Measurements from ENCODE around the gene KRT78. TPM values are rescaled to one million over a fixed set of nuclear protein-coding genes. Genes with fewer than 3 reads are reported as not detected.

Gene KRT78
- polyA plus RNA-seq, 2 of the 4 experiments (the other 2 are of a cell fraction), result 0.09 to 0.12 TPM

DNA sequence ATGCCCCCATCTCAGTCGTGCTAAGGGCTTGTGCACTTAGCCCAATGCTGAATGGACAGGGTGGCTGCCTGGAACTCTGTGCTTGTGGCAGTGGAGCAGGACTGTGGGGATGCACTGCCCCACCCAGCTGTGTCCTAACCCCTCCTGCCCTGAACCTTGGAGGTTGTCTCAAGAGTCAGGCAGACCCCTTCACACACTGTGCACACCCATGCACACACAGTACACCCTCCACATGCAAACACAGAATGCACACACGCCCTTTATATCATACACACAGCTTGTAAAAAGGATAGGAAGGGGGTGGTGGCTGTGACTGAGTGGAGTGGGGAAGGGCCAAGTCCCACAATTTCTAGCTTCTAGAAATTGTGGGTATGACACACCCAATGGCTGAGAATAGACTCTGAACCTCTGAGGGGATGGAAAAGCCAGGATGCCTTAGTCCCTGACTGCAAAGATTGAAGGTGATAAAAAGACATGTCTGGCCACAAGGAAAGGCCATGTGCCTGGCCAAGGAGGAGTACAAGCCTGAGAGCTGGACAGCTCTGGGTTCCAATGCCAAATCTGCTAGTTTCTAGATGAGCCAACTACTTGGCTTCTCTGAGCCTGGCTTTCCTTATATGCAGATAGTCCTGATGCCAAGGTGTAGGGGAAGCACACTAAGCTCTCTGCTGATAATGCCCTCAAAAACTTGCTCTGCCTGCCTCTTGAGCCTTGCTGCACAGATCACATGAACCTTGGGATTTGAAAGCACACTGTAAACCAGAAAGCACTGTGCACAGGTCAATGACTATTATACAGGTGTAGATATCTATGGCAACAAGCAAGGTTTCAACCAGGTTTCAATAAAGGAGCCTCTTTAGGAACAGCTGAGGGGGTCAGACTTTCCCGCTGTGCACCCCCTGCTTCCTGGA lies 47.7 kb upstream of the KRT78 start (continued):
- no peak for TF ChIP-seq PHF8 (IDR thresholded peaks at IDR 0.05; ENCODE audit: borderline replicate concordance, low read depth)
- no peak for TF ChIP-seq RFX5 (IDR thresholded peaks at IDR 0.05)
- TF ChIP-seq POLR2AphosphoS2 (conservative IDR thresholded peaks at IDR 0.05; ENCODE audit: low read length), result peak; percentile 99
- no peak for TF ChIP-seq RCOR1 (IDR thresholded peaks at IDR 0.05; ENCODE audit: low read depth, low read length)
- TF ChIP-seq CEBPB (IDR thresholded peaks at IDR 0.05), result no peak
- peak; percentile 23; the same call in 1 of the 2 replicates for TF ChIP-seq GATA3 (IDR thresholded peaks at IDR 0.05; ENCODE audit: borderline replicate concordance)
- TF ChIP-seq NPAS2 (CRISPR knock-in tag; IDR thresholded peaks at IDR 0.05; ENCODE audit: borderline replicate concordance), result no peak
- TF ChIP-seq MAZ (IDR thresholded peaks at IDR 0.05; ENCODE audit: borderline replicate concordance, low read depth, low read length), result no peak
- TF ChIP-seq TFCP2L1 (CRISPR knock-in tag; IDR thresholded peaks at IDR 0.05), result peak; percentile 15; the same call in 1 of the 2 replicates
- TF ChIP-seq, protein P1, sequence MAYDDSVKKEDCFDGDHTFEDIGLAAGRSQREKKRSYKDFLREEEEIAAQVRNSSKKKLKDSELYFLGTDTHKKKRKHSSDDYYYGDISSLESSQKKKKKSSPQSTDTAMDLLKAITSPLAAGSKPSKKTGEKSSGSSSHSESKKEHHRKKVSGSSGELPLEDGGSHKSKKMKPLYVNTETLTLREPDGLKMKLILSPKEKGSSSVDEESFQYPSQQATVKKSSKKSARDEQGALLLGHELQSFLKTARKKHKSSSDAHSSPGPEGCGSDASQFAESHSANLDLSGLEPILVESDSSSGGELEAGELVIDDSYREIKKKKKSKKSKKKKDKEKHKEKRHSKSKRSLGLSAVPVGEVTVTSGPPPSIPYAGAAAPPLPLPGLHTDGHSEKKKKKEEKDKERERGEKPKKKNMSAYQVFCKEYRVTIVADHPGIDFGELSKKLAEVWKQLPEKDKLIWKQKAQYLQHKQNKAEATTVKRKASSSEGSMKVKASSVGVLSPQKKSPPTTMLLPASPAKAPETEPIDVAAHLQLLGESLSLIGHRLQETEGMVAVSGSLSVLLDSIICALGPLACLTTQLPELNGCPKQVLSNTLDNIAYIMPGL (CRISPR knock-in tag; IDR thresholded peaks at IDR 0.05; ENCODE audit: borderline replicate concordance), result no peak
- TF ChIP-seq EP300 (IDR thresholded peaks at IDR 0.05), result no peak
- TF ChIP-seq, protein P2, sequence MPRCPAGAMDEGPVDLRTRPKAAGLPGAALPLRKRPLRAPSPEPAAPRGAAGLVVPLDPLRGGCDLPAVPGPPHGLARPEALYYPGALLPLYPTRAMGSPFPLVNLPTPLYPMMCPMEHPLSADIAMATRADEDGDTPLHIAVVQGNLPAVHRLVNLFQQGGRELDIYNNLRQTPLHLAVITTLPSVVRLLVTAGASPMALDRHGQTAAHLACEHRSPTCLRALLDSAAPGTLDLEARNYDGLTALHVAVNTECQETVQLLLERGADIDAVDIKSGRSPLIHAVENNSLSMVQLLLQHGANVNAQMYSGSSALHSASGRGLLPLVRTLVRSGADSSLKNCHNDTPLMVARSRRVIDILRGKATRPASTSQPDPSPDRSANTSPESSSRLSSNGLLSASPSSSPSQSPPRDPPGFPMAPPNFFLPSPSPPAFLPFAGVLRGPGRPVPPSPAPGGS (IDR thresholded peaks at IDR 0.05), result 0 out of 3 replicates have a peak, but pooled peaks have one; percentile 48
- no peak for TF ChIP-seq CBX2 (IDR thresholded peaks at IDR 0.05; ENCODE audit: borderline replicate concordance, low read depth)
- TF ChIP-seq CTCF (IDR thresholded peaks at IDR 0.05), result no peak
- no peak for TF ChIP-seq HES2 (IDR thresholded peaks at IDR 0.05)
- TF ChIP-seq MYC (IDR thresholded peaks at IDR 0.05; ENCODE audit: borderline replicate concordance, low read length), result no peak
- TF ChIP-seq ZC3H11A (IDR thresholded peaks at IDR 0.05), result no peak
- TF ChIP-seq PBX3 (IDR thresholded peaks at IDR 0.05), result peak; percentile 49; the same call in 1 of the 2 replicates
- no peak for TF ChIP-seq HOXB5 (CRISPR knock-in tag; IDR thresholded peaks at IDR 0.05)
- no peak for TF ChIP-seq FOSL2 (IDR thresholded peaks at IDR 0.05)
- TF ChIP-seq FOSL2 (CRISPR knock-in tag; IDR thresholded peaks at IDR 0.05), result no peak; the same call in 1 of the 2 replicates
- no peak for TF ChIP-seq NR3C1 (IDR thresholded peaks at IDR 0.05)
- no peak for TF ChIP-seq EHMT2 (IDR thresholded peaks at IDR 0.05; ENCODE audit: low read depth)
- TF ChIP-seq RNF2 (IDR thresholded peaks at IDR 0.05; ENCODE audit: borderline replicate concordance, low read depth), result no peak
- no peak for TF ChIP-seq KDM5A (IDR thresholded peaks at IDR 0.05)
- TF ChIP-seq HOXB13 (CRISPR knock-in tag; IDR thresholded peaks at IDR 0.05; ENCODE audit: low read depth), result no peak
- no peak for TF ChIP-seq NFE2L2 (conservative IDR thresholded peaks at IDR 0.05; ENCODE audit: low read length)
- no peak for TF ChIP-seq ZNF302 (CRISPR knock-in tag; IDR thresholded peaks at IDR 0.05)
- no peak for TF ChIP-seq ZFP36 (IDR thresholded peaks at IDR 0.05; ENCODE audit: borderline replicate concordance, partially characterized antibody)
- TF ChIP-seq HEYL (CRISPR knock-in tag; IDR thresholded peaks at IDR 0.05), result no peak
- peak; percentile 14; the same call in 1 of the 2 replicates for TF ChIP-seq RARB (CRISPR knock-in tag; IDR thresholded peaks at IDR 0.05)
- TF ChIP-seq EHF (CRISPR knock-in tag; IDR thresholded peaks at IDR 0.05), result no peak
- no peak for TF ChIP-seq MAFK (IDR thresholded peaks at IDR 0.05; ENCODE audit: partially characterized antibody)
- TF ChIP-seq CHD4 (IDR thresholded peaks at IDR 0.05; ENCODE audit: borderline replicate concordance), result no peak
- no peak for TF ChIP-seq JUNB (IDR thresholded peaks at IDR 0.05)

All from A549 (cell line).